ENCODE results near the gene CLCF1.

The CLCF1 gene

GRCh38 chr11:67376063-67376820 lies 2.8 kb upstream of the CLCF1 start:
- TF ChIP-seq CTCF (IDR thresholded peaks at IDR 0.05): no peak
- Histone ChIP-seq H3K9me3 (no peaks in the 10 kb centered on the region), H3K4me1 (peaks cover 6 to 35% (median 29%) of the 10 kb centered on the region in 4 donors), H3K27me3 (peaks cover 0 to 10% of the 10 kb centered on the region in 2 donors), H3K4me3 (no peak overlapping the region), H3K27ac (no peak overlapping the region), H3K36me3 (no peaks in the 10 kb centered on the region)
- no peak for DNase-seq
- intact Hi-C loops (cut with DNase I; ENCODE audit: low total_unique reads): loop anchor here (10.0 kb wide), 1 partner anchor 111 kb away; the partner anchor contains the start of gene GRK2

- DNase-seq: no peak
- Histone ChIP-seq H3K27ac (peak overlapping the region; percentile 92 to 93), H3K4me3 (no peak overlapping the region), H3K36me3 (no peaks in the 10 kb centered on the region), H3K4me1 (peaks cover 6 to 43% (median 36%) of the 10 kb centered on the region in 4 donors), H3K9me3 (no peaks in the 10 kb centered on the region), H3K27me3 (peaks cover 0 to 10% of the 10 kb centered on the region in 2 donors)
- intact Hi-C loops (cut with DNase I; ENCODE audit: low total_unique reads): loop anchor here (2.0 to 10.0 kb wide), 2 partner anchors 21 to 111 kb away; partner anchors contain the start of gene GRK2
- TF ChIP-seq CTCF (IDR thresholded peaks at IDR 0.05): no peak
Observed at GRCh38 chr11:67375320-67376055, 2.1 kb upstream of the CLCF1 start.

DNA sequence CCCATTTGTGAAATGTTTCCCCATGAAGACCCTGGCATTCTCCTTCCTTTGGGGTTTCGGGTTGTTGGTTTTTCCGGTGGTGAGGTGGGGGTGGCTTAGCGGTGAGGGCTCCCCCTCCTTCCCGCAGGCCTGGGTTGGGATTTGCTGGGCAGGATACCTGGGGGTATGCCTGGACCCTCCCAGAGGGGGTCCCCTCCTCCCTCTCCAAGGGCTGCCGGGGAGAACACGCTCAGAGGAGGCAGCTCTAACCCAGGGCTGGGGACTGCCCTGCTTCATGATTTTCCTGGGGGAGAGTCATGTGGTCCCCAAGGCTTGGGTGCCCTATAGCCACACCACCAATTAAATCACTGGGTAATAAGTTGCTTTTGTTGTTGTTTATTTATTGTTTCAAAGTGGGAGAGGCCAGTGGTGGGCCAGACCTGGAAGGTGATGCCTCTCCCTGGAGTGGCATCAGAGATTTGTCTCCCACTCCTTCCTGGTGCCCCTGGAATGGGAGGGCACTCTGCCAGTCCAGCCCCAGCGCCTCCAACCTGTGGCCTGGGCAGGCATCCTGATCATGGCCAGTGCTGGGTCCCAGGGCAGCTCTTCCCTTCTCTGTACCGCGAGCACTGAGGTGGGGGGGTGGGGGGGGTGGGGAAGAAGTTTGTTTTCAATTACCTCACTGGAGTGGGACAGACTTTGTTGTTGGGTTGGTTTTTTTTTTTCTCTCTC lies 1.3 kb upstream of the CLCF1 start:
- H3K27ac ChIP-seq: peak overlapping the region; percentile 92 to 93
- TF ChIP-seq CTCF (IDR thresholded peaks at IDR 0.05): no peak
- peaks cover 6 to 46% (median 38%) of the 10 kb centered on the region in 4 donors for H3K4me1 ChIP-seq
- H3K9me3 ChIP-seq: no peaks in the 10 kb centered on the region
- H3K36me3 ChIP-seq: no peaks in the 10 kb centered on the region
- peak overlapping the region; percentile 70 to 81 for H3K4me3 ChIP-seq
- DNase-seq: no peak
- H3K27me3 ChIP-seq: peaks cover 0 to 7% of the 10 kb centered on the region in 2 donors
- intact Hi-C loops (cut with DNase I; ENCODE audit: low total_unique reads): loop anchor here (2.0 to 10.0 kb wide), 2 partner anchors 20 to 110 kb away; partner anchors contain the start of gene GRK2

DNA sequence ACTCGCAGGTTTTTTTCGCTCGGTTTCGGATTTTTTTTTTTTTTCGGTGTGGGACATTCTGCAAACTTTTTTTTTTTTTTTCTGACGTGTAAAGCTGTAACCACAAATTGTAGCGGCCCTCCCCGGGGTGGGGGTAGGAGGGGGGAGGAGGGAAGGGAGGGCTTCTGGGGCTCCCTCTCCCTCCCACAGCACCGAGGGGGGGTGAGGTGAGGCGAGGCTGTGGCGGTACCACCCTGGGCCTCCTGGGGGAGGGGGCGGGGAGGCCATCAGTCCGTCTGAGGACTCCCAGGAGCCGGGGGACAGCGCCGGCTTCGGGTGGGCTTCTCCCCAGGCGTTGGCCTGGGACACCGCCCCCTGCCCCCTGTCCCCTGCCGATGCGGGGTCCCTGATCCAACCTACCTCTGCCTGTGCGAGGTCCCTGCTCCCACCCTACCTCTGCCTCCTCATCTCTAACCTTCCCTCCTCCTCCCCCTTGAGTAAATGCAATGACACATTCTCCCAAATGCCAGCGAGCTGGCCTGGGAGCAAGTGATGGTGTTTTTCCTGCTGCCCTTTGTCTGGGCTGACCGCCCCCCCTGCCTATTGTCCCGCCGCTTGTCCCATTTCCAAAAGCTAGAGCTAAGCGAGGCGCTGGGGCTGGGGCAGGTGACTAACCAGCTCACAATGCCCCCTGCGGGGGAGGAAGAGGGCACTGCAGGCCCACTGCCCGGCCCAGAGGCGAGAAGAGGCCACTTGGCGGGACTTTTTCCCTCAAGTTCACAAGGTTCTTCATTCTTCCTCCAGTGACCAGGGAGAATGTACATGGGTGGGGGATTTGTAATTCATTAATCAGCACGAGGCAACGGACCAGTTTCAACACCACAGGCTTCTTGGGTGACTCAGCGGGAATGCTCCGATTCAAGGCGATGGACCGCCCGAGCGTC lies 511 bp upstream of the CLCF1 start:
- Histone ChIP-seq H3K36me3 (no peaks in the 10 kb centered on the region), H3K4me1 (peaks cover 6 to 46% (median 38%) of the 10 kb centered on the region in 4 donors), H3K4me3 (peak overlapping the region; percentile 70 to 81), H3K27ac (peak overlapping the region; percentile 92 to 93), H3K27me3 (peaks cover 0 to 4% of the 10 kb centered on the region in 2 donors), H3K9me3 (no peaks in the 10 kb centered on the region)
- TF ChIP-seq CTCF (IDR thresholded peaks at IDR 0.05): peak; percentile 52 to 62
- intact Hi-C loops (cut with DNase I; ENCODE audit: low total_unique reads): loop anchor here (2.0 to 10.0 kb wide), 2 partner anchors 19 to 109 kb away; partner anchors contain the start of gene GRK2
- DNase-seq: peak; percentile 90 to 94
